Omental fat pad (tissue), 4 donors: ENCODE data around the gene MYO18B. TPM values are rescaled to one million over a fixed set of nuclear protein-coding genes. Genes with fewer than 3 reads are reported as not detected.

ENCODE experiments used
- ATAC-seq: fragments of 150-250 bp; one replicate; pipeline ENCODE4 v1.9.1; 2016; ENCODE audit warnings: mild to moderate bottlenecking, moderate library complexity; ENCODE audit not compliant: low FRiP score
- DNase-seq: peaks from one replicate; pipeline ENCODE4 v3.0.0-alpha.2; 2019; ENCODE audit warnings: low spot score
- total RNA-seq, 4 donors: library from RNA; depleted of rRNA; stranded (reverse); fragments of >200 nt; gene quantifications; one replicate each; pipeline ENCODE4 v1.1.0, GENCODE V29; 2016
- TF ChIP-seq, protein P1 (sequence below), 3 donors: fragments of 450-650 bp; IDR thresholded peaks; one replicate each; pipeline ENCODE4 v1.5.1; 2016 to 2017; ENCODE audit warnings: antibody characterized with exemption in 3 of 3, mild to moderate bottlenecking in 3 of 3, moderate library complexity in 2 of 3

The MYO18B gene
- total RNA-seq, 4 donors from 2014 or later = under 0.01 TPM; not detected in 2

GRCh38 chr22:25726241-25726640, 15.7 kb upstream of the MYO18B start:
- DNase-seq (no peak), ATAC-seq (no peak)
- TF ChIP-seq, protein P1, sequence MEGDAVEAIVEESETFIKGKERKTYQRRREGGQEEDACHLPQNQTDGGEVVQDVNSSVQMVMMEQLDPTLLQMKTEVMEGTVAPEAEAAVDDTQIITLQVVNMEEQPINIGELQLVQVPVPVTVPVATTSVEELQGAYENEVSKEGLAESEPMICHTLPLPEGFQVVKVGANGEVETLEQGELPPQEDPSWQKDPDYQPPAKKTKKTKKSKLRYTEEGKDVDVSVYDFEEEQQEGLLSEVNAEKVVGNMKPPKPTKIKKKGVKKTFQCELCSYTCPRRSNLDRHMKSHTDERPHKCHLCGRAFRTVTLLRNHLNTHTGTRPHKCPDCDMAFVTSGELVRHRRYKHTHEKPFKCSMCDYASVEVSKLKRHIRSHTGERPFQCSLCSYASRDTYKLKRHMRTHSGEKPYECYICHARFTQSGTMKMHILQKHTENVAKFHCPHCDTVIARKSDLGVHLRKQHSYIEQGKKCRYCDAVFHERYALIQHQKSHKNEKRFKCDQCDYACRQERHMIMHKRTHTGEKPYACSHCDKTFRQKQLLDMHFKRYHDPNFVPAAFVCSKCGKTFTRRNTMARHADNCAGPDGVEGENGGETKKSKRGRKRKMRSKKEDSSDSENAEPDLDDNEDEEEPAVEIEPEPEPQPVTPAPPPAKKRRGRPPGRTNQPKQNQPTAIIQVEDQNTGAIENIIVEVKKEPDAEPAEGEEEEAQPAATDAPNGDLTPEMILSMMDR (IDR thresholded peaks at IDR 0.05) = no peak

DNA sequence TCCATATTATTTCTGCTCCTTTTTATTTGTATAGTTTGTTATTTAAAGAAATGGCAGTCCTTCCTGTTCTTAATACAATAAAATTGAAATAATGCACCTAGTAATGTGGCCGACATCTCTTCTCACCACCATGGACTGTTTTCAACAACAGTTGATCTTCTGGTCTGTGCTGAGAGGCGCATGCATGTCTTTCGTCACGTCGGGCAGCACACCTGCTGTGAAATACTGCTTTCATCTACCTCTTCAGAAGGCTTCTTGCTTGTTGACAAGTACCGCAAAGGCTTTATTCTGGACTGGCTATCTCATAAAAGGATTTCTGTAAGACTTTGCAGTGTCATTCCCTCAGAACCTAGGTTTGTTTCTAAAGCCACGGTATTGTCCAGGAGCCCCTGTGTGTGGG, 13.9 kb upstream of the MYO18B start:
- ATAC-seq = no peak
- DNase-seq = no peak
- TF ChIP-seq, protein P1 (IDR thresholded peaks at IDR 0.05) = no peak

- ATAC-seq (no peak), DNase-seq (no peak)
- TF ChIP-seq, protein P1 (IDR thresholded peaks at IDR 0.05) = no peak
Observed at GRCh38 chr22:25729016-25729995, 12.7 kb upstream of the MYO18B start.

- TF ChIP-seq, protein P1 (IDR thresholded peaks at IDR 0.05) = no peak
- no peak for DNase-seq
- ATAC-seq = no peak
Observed at GRCh38 chr22:25735650-25736049, 6.3 kb upstream of the MYO18B start.

DNA sequence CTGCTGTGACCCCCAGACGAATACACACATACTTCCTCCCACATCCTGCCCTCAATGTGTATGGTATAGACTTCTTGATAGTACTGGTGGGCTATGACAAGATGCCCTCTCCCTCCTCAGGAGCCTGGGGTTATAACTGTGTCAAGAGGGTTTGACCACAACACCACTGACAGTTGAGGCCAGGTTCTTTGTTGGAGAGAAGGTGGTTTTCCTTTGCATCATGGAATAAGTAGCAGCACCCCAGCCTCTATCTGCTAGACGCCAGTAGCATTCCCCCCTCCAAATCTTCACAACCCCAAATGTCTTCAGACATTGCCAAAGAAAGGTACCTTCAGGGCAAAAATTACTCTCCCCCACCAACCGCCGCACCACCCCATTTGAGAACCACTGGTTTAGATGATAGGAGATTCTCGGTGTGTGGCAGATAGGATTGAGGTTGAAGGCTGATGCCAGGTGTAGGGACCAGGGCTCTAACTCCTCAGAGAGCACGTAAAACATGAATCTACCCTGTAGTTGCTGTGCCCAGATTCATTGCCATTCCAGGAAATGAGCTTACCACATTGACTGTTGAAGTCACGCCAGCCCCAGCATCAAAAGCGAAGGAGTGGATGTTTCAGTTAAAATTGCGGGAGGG, 5.5 kb upstream of the MYO18B start:
- TF ChIP-seq, protein P1 (IDR thresholded peaks at IDR 0.05) = no peak
- DNase-seq = no peak
- no peak for ATAC-seq

- DNase-seq (no peak), ATAC-seq (no peak)
- TF ChIP-seq, protein P1 (IDR thresholded peaks at IDR 0.05) = no peak
Observed at GRCh38 chr22:25739659-25740344, 2.2 kb upstream of the MYO18B start.
